G401 (cell line): ENCODE data around the gene CACNG3. TPM values are rescaled to one million over a fixed set of nuclear protein-coding genes. Genes with fewer than 3 reads are reported as not detected.
A peak's percentile ranks its signal among the peaks of the same experiment; 100 is the strongest.

Experiments used
- DNase-seq: peaks from one replicate; pipeline ENCODE4 v3.0.0-alpha.2; 2015; ENCODE audit warnings: low spot score
- in situ Hi-C: cut with HindIII; loops from 2 replicates; pipeline ENCODE4 v1.10.0; 2016; ENCODE audit warnings: low sequenced_read_pairs, mixed read lengths
- total RNA-seq: library from RNA; depleted of rRNA; stranded (reverse); fragments of >200 nt; shearing (Covaris generic); gene quantifications from 2 replicates; pipeline ENCODE4 v1.2.3, GENCODE V29; 2014

CACNG3 gene
- total RNA-seq, 1 experiment from 2014 or later, result not detected

GRCh38 chr16:24360936-24361335 lies 104.8 kb downstream of the CACNG3 start:
- no peak for DNase-seq
- in situ Hi-C loops, result no loop called here

- no peak for DNase-seq
- in situ Hi-C loops, result no loop called here
These were observed 108.5 kb downstream of the CACNG3 start for GRCh38 chr16:24364596-24364995.

GRCh38 chr16:24367186-24367710 lies 111.1 kb downstream of the CACNG3 start:
- DNase-seq, result no peak
- in situ Hi-C loops, result no loop called here

GRCh38 chr16:24372824-24373223 lies 116.7 kb downstream of the CACNG3 start:
- in situ Hi-C loops, result no loop called here
- no peak for DNase-seq

- no peak for DNase-seq
- in situ Hi-C loops, result no loop called here
These were observed 122.9 kb downstream of the CACNG3 start for GRCh38 chr16:24378999-24379398.

- no peak for DNase-seq
- in situ Hi-C loops, result no loop called here
These were observed 125.5 kb downstream of the CACNG3 start for GRCh38 chr16:24381470-24382118.

- in situ Hi-C loops, result no loop called here
These were observed 126.8 kb downstream of the CACNG3 start for GRCh38 chr16:24382762-24383407.

GRCh38 chr16:24394341-24394740 lies 138.2 kb downstream of the CACNG3 start:
- in situ Hi-C loops, result no loop called here

More at GRCh38 chr16:24382762-24383407, 126.8 kb downstream of the CACNG3 start:
- no peak for DNase-seq

GRCh38 chr16:24396350-24397271 lies 140.5 kb downstream of the CACNG3 start:
- no peak for DNase-seq
- in situ Hi-C loops, result no loop called here

More at GRCh38 chr16:24394341-24394740, 138.2 kb downstream of the CACNG3 start:
- DNase-seq, result no peak

- DNase-seq, result peak; percentile 5
- in situ Hi-C loops, result no loop called here
These were observed 152.9 kb downstream of the CACNG3 start for GRCh38 chr16:24409045-24409444.
